ENCODE results near the gene NBPF3.
"Not testable (repeated sequence)": the region's sequence is repeated elsewhere in the genome, so short reads cannot be mapped to it uniquely, and the experiment has no call there.

- TF ChIP-seq FOXK2 (IDR thresholded peaks at IDR 0.05); SP1 (IDR thresholded peaks at IDR 0.05); ELF4 (IDR thresholded peaks at IDR 0.05); FOXM1 (IDR thresholded peaks at IDR 0.05; ENCODE audit: borderline replicate concordance); LEF1 (IDR thresholded peaks at IDR 0.05; ENCODE audit: borderline replicate concordance): not testable (repeated sequence)
These were observed 25.2 kb downstream of the NBPF3 start for GRCh38 chr1:21465127-21465526.
